ENCODE measurements around the gene PSMD8. TPM values are rescaled to one million over a fixed set of nuclear protein-coding genes. Genes with fewer than 3 reads are reported as not detected.

PSMD8 gene
- total RNA-seq, 1 experiment from 2014 or later: 195 TPM

GRCh38 chr19:38400361-38400760 is 26.0 kb downstream of the PSMD8 start:
- CTCF ChIA-PET: no interaction called here
- Histone ChIP-seq H3K4me2 (ENCODE audit: low read length) (no peak overlapping the region), H3K4me1 (ENCODE audit: control insufficient read depth in 1 of 2, insufficient read depth in 2 of 2, low read length in 2 of 2) (peaks cover 8 to 17% of the 10 kb centered on the region in 2 experiments; a peak in 3 of 4 replicates), H3K9me2 (ENCODE audit: insufficient read depth) (no peaks in the 10 kb centered on the region), H3K79me2 (ENCODE audit: insufficient read depth, low read length) (peaks cover 9% of the 10 kb centered on the region; the same call in 1 of the 2 replicates), H3K27ac (ENCODE audit: low read depth, low read length) (no peak overlapping the region), H4K20me1 (ENCODE audit: insufficient read depth) (no peaks in the 10 kb centered on the region), H3K27me3 (ENCODE audit: insufficient read depth, low read length) (no peaks in the 10 kb centered on the region), H3K4me3 (replicated peaks in 1 of 2; ENCODE audit: low read depth in 1 of 2, low read length in 2 of 2) (no peak overlapping the region), H2AFZ (ENCODE audit: low read depth, low read length, poor library complexity, severe bottlenecking) (no peak overlapping the region), H3K9me3 (ENCODE audit: control insufficient read depth in 1 of 2, insufficient read depth in 1 of 2, low read depth in 1 of 2, low read length in 2 of 2) (no peaks in the 10 kb centered on the region), H3K36me3 (ENCODE audit: control insufficient read depth in 1 of 2, insufficient read depth in 2 of 2, low read length in 2 of 2) (peaks cover under 1 to 2% of the 10 kb centered on the region in 2 experiments; a peak in 1 of 4 replicates), H3K9ac (ENCODE audit: low read length) (no peak overlapping the region)
- intact Hi-C loops (cut with micrococcal nuclease): loop anchor here (5.0 to 10.0 kb wide), 2 partner anchors 114 to 168 kb away; no protein-coding TSS in a partner anchor
- no TSS peak for BruUV-seq (replicated peaks)
- ATAC-seq (no peak), DNase-seq (ENCODE audit: low read depth, low spot score) (no peak)
- POLR2A ChIA-PET: interaction anchor here (0.8 to 1.4 kb wide), 2 partner anchors 10 to 13 kb away, joined by 4 to 5 read pairs; partner anchors contain the start of gene GGN
- RAD21 ChIA-PET (ENCODE audit: low non-redundant PET in 1 of 2, low total read pairs in 2 of 2, uncharacterized antibody in 2 of 2, unreplicated experiment in 2 of 2): no interaction called here
- no peak for TF ChIP-seq POLR2AphosphoS5 (IDR thresholded peaks at IDR 0.05; ENCODE audit: low read depth, low read length)
- no peak for TF ChIP-seq POLR2A (IDR thresholded peaks at IDR 0.05; ENCODE audit: borderline replicate concordance, extremely low read depth, insufficient read depth, insufficient read length)

GRCh38 chr19:38401148-38401547 is 26.8 kb downstream of the PSMD8 start:
- no peak overlapping the region for H3K4me3 ChIP-seq (replicated peaks in 1 of 2; ENCODE audit: low read depth in 1 of 2, low read length in 2 of 2)
- no peaks in the 10 kb centered on the region for H3K9me3 ChIP-seq (ENCODE audit: control insufficient read depth in 1 of 2, insufficient read depth in 1 of 2, low read depth in 1 of 2, low read length in 2 of 2)
- H3K9me2 ChIP-seq (ENCODE audit: insufficient read depth): no peaks in the 10 kb centered on the region
- H3K36me3 ChIP-seq (ENCODE audit: control insufficient read depth in 1 of 2, insufficient read depth in 2 of 2, low read length in 2 of 2): peaks cover 3 to 4% of the 10 kb centered on the region in 2 experiments; a peak in 1 of 4 replicates
- BruUV-seq (replicated peaks): no TSS peak
- H3K79me2 ChIP-seq (ENCODE audit: insufficient read depth, low read length): peaks cover 9% of the 10 kb centered on the region; the same call in 1 of the 2 replicates
- DNase-seq (ENCODE audit: low read depth, low spot score) (no peak), ATAC-seq (no peak)
- TF ChIP-seq JUND (IDR thresholded peaks at IDR 0.05) (no peak), EGR1 (IDR thresholded peaks at IDR 0.05; ENCODE audit: low read depth) (no peak)
- H2AFZ ChIP-seq (ENCODE audit: low read depth, low read length, poor library complexity, severe bottlenecking): no peak overlapping the region
- H3K27me3 ChIP-seq (ENCODE audit: insufficient read depth, low read length): no peaks in the 10 kb centered on the region
- H3K9ac ChIP-seq (ENCODE audit: low read length): no peak overlapping the region
- CTCF ChIA-PET: no interaction called here
- H4K20me1 ChIP-seq (ENCODE audit: insufficient read depth): no peaks in the 10 kb centered on the region
- peaks cover 8 to 17% of the 10 kb centered on the region in 2 experiments; a peak in 3 of 4 replicates for H3K4me1 ChIP-seq (ENCODE audit: control insufficient read depth in 1 of 2, insufficient read depth in 2 of 2, low read length in 2 of 2)
- RAD21 ChIA-PET (ENCODE audit: low non-redundant PET in 1 of 2, low total read pairs in 2 of 2, uncharacterized antibody in 2 of 2, unreplicated experiment in 2 of 2): no interaction called here
- H3K27ac ChIP-seq (ENCODE audit: low read depth, low read length): no peak overlapping the region
- POLR2A ChIA-PET: no interaction called here
- no peak overlapping the region for H3K4me2 ChIP-seq (ENCODE audit: low read length)
- intact Hi-C loops (cut with micrococcal nuclease): loop anchor here (5.0 to 10.0 kb wide), 2 partner anchors 114 to 169 kb away; no protein-coding TSS in a partner anchor
